ENCODE measurements around the gene LRIG2. TPM values are rescaled to one million over a fixed set of nuclear protein-coding genes. Genes with fewer than 3 reads are reported as not detected.
A peak's percentile ranks its signal among the peaks of the same experiment; 100 is the strongest.
"Not testable (repeated sequence)": the region's sequence is repeated elsewhere in the genome, so short reads cannot be mapped to it uniquely, and the experiment has no call there.

The LRIG2 gene
- total and polyA plus RNA-seq, 2 donors (not counting 1 experiment from before 2014, with no cell fraction given): 9.4 to 14.7 TPM

GRCh38 chr1:113153116-113153803 lies 80.3 kb downstream of the LRIG2 start:
- no peaks in the 10 kb centered on the region for H3K27me3 ChIP-seq (ENCODE audit: control insufficient read depth, insufficient read depth, low read length)
- no peaks in the 10 kb centered on the region for H3K36me3 ChIP-seq (ENCODE audit: control insufficient read depth, insufficient read depth, low read length)
- no peak overlapping the region for H3K4me3 ChIP-seq (replicated peaks in 1 of 4; ENCODE audit: control extremely low read depth in 1 of 4, insufficient read depth in 1 of 4, low read depth in 3 of 4, low read length in 4 of 4)
- peak in 1 of 2 donors; percentile 13 for DNase-seq (ENCODE audit: low read depth in 2 of 2)
- H3K9me3 ChIP-seq (ENCODE audit: control insufficient read depth, insufficient read depth, low read depth, low read length): no peaks in the 10 kb centered on the region
- no peak overlapping the region for H3K9ac ChIP-seq (ENCODE audit: insufficient read depth, low read length)
- no peaks in the 10 kb centered on the region for H3K79me2 ChIP-seq (ENCODE audit: control insufficient read depth, insufficient read depth, low read length)
- no peak overlapping the region for H2AFZ ChIP-seq (ENCODE audit: low read length)
- no peak overlapping the region for H3K4me2 ChIP-seq (ENCODE audit: extremely low read depth, insufficient read depth, low read length)
- TF ChIP-seq EZH2 (IDR thresholded peaks at IDR 0.05; ENCODE audit: low read length, missing control alignments) (no peak), CTCF (conservative IDR thresholded peaks at IDR 0.05 in 1 of 2, IDR thresholded peaks at IDR 0.05 in 1 of 2; ENCODE audit: low read depth in 1 of 2, low read length in 2 of 2) (no peak)
- H3K27ac ChIP-seq (ENCODE audit: insufficient read depth, low read length): no peak overlapping the region
- no peaks in the 10 kb centered on the region for H4K20me1 ChIP-seq (ENCODE audit: control insufficient read depth, extremely low read depth, insufficient read depth, low read length)
- H3K4me1 ChIP-seq (ENCODE audit: control insufficient read depth, extremely low read depth, insufficient read depth, low read length): no peaks in the 10 kb centered on the region

GRCh38 chr1:113156368-113156767 lies 83.4 kb downstream of the LRIG2 start:
- no peak for DNase-seq (ENCODE audit: low read depth in 2 of 2)
- Histone ChIP-seq H3K9ac (ENCODE audit: insufficient read depth, low read length) (no peak overlapping the region), H3K27me3 (ENCODE audit: control insufficient read depth, insufficient read depth, low read length) (no peaks in the 10 kb centered on the region), H3K9me3 (ENCODE audit: control insufficient read depth, insufficient read depth, low read depth, low read length) (no peaks in the 10 kb centered on the region), H3K4me3 (replicated peaks in 1 of 4; ENCODE audit: control extremely low read depth in 1 of 4, insufficient read depth in 1 of 4, low read depth in 3 of 4, low read length in 4 of 4) (no peak overlapping the region), H3K27ac (ENCODE audit: insufficient read depth, low read length) (no peak overlapping the region), H3K4me1 (ENCODE audit: control insufficient read depth, extremely low read depth, insufficient read depth, low read length) (no peaks in the 10 kb centered on the region), H3K36me3 (ENCODE audit: control insufficient read depth, insufficient read depth, low read length) (no peaks in the 10 kb centered on the region), H3K79me2 (ENCODE audit: control insufficient read depth, insufficient read depth, low read length) (no peaks in the 10 kb centered on the region), H4K20me1 (ENCODE audit: control insufficient read depth, extremely low read depth, insufficient read depth, low read length) (no peaks in the 10 kb centered on the region), H3K4me2 (ENCODE audit: extremely low read depth, insufficient read depth, low read length) (no peak overlapping the region), H2AFZ (ENCODE audit: low read length) (no peak overlapping the region)
- TF ChIP-seq CTCF (conservative IDR thresholded peaks at IDR 0.05 in 1 of 2, IDR thresholded peaks at IDR 0.05 in 1 of 2; ENCODE audit: low read depth in 1 of 2, low read length in 2 of 2): no peak
- no peak for TF ChIP-seq EZH2 (IDR thresholded peaks at IDR 0.05; ENCODE audit: low read length, missing control alignments)

GRCh38 chr1:113158743-113159142 lies 85.7 kb downstream of the LRIG2 start:
- not testable (repeated sequence) for DNase-seq (ENCODE audit: low read depth in 2 of 2); H3K4me3 ChIP-seq (replicated peaks in 1 of 4; ENCODE audit: control extremely low read depth in 1 of 4, insufficient read depth in 1 of 4, low read depth in 3 of 4, low read length in 4 of 4); H3K9ac ChIP-seq (ENCODE audit: insufficient read depth, low read length); H3K9me3 ChIP-seq (ENCODE audit: control insufficient read depth, insufficient read depth, low read depth, low read length); H3K4me2 ChIP-seq (ENCODE audit: extremely low read depth, insufficient read depth, low read length); H4K20me1 ChIP-seq (ENCODE audit: control insufficient read depth, extremely low read depth, insufficient read depth, low read length); H3K36me3 ChIP-seq (ENCODE audit: control insufficient read depth, insufficient read depth, low read length); H3K79me2 ChIP-seq (ENCODE audit: control insufficient read depth, insufficient read depth, low read length); H3K27ac ChIP-seq (ENCODE audit: insufficient read depth, low read length); H3K4me1 ChIP-seq (ENCODE audit: control insufficient read depth, extremely low read depth, insufficient read depth, low read length); H2AFZ ChIP-seq (ENCODE audit: low read length); H3K27me3 ChIP-seq (ENCODE audit: control insufficient read depth, insufficient read depth, low read length)
